ENCODE data around the gene USP15.

DNA sequence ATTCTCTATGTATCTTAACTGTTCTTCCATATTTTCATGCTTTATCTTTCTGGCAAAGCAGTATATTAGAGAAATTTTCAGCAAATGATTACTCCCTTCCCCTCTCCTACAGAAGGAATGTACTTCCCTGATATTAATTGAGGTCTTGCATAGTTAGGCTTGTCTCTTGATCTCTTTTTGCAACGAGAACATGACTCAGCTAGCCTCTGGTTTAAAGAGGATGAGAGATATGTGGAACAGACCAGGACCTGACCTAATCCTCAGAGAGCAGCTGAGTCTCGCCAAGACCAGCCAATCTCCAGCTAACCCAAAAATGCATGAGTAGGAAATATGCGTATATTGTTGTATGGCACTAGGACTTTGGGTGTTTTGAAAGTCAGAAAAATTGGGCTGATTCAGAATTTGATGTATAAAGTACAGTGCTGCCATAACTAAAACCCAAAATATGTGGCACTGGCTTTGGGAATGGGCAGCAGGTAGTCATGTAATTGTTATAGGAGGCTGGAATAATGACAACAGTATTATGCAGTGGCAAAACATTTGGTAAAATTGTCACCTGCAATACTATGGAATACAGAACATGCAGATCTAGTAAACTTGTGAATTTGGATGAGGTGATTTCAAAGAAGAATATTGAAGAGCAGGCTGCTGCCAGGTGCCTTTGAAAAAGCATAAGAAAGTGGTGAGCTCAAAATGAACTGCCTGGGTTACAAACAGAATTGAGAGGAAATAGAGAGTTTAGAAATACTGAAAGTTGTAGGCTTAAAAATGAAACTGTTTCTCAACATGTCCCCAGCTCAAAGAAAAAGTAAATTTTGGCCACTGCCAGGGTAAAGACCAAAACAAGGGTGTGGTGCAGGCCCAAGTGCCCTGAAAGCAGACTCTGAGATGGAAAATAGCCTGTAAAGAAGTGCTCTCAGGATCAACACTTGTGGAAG lies 9.3 kb upstream of the USP15 start:
- no peak for TF ChIP-seq CEBPB (IDR thresholded peaks at IDR 0.05)
- TF ChIP-seq CREB1 (IDR thresholded peaks at IDR 0.05; ENCODE audit: low read depth) = no peak
